Myocyte (in vitro differentiated cells): ENCODE results near the gene RRAD. TPM values are rescaled to one million over a fixed set of nuclear protein-coding genes. Genes with fewer than 3 reads are reported as not detected.
"Not testable (repeated sequence)": the region's sequence is repeated elsewhere in the genome, so short reads cannot be mapped to it uniquely, and the experiment has no call there.

ENCODE experiments used
- DNase-seq: peaks from one replicate; pipeline ENCODE4 v3.0.0-alpha.2; 2012; ENCODE audit warnings: low read depth
- total RNA-seq: library from RNA; depleted of rRNA; stranded (reverse); fragments of >200 nt; gene quantifications from 2 replicates; pipeline ENCODE4 v1.2.3, GENCODE V29; 2014

Gene RRAD
- total RNA-seq, 1 donor from 2014 or later, result 60.5 TPM

GRCh38 chr16:66950971-66951790, 25.8 kb upstream of the RRAD start:
- peak; percentile 19 for DNase-seq

DNA sequence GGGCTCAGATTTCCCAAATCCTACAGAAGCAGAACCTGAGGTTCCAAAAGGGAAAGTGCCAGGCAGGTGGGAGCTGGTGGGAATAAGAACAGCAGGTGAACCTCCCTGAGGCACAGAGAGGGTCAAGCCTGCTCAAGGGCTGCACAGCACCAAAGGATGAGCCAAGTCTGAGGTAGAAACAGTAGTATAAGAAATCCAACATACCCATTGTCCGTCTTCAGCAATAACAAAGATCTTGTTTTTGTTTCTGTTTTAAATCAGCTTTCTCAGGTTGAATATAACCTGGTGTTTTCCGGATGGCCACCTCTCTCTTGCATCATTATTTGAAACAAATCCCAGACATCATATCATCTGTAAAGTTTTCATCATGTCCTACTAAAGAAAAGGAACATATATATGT, 25.1 kb upstream of the RRAD start:
- no peak for DNase-seq

- no peak for DNase-seq
Observed at GRCh38 chr16:66949472-66949871, 24.1 kb upstream of the RRAD start.

- DNase-seq, result no peak
Observed at GRCh38 chr16:66948837-66949225, 23.5 kb upstream of the RRAD start.

- no peak for DNase-seq
Observed at GRCh38 chr16:66948134-66948836, 22.9 kb upstream of the RRAD start.

DNA sequence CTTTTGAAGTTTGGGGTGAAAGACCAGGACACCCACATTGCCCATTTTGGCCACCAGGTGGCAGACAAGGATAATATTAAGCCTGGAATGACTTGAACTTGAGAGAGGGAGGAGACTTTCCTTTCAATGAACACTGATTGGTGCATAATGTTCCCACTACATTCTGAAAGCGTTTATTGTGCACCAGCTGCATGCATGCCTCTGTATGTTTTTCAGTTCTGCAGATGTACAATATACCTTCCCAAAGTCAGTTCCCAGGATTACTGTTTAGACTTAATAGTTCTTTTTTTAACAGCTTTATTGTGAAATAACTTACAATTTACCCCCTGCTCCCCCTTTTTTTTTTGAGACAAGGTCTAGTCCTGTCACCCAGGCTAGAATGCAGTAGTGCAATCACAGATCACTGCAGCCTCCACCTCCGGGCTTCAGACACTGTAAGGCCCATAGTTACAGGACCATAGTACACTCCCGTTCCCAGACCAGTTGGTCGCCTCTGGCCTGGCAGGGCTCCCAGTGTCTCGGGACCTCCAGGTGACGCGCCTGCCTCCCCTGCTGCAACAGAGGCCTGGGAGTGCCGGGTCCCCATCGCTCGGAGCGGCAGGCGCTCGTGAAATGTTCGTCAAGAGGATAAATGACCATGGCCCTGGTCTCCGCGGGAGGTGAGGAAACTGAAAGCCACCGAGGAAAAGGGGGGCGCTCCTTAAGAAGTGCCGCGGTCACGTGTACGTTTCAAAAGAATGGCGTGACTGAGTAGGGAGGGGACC, 22.1 kb upstream of the RRAD start:
- DNase-seq, result peak; percentile 92

- DNase-seq, result no peak
Observed at GRCh38 chr16:66946974-66947301, 21.6 kb upstream of the RRAD start.

DNA sequence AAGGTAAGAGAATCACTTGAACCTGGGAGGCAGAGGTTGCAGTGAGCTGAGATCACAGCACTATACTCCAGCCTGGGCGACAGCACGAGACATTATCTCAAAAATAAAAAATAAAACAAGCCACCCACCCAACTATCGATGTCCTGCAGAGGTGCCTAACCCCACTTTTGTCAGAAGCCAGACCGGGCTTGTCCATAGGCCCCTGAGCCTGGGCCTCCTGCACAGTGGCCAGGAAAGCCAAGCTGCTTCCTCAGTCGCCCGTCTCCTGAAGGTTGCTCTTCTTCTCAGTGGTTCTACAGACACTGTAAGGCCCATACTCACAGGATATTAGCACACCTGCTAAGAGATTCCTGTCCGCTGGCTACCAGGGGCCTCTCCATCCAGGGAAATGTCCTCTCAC, 21.2 kb upstream of the RRAD start:
- no peak for DNase-seq

DNA sequence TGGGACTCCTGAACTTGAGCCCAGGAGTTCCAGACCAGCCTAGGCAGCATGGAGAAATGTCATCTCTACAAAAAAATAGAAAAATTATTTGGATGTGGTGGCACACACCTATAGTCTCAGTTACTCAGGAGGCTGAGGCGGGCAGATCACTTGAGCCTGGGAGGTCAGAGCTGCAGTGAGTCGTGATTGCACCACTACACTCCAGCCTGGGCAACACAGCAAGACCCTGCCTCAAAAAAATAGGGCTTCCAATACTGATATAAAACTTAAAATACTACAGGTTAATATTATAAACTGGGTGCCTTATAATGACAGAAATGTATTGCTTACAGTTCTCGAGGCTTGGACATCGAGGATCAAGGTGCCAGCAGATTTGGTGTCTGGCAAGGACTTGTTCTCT, 20.6 kb upstream of the RRAD start:
- DNase-seq, result no peak

- not testable (repeated sequence) for DNase-seq
Observed at GRCh38 chr16:66944971-66945370, 19.6 kb upstream of the RRAD start.

DNA sequence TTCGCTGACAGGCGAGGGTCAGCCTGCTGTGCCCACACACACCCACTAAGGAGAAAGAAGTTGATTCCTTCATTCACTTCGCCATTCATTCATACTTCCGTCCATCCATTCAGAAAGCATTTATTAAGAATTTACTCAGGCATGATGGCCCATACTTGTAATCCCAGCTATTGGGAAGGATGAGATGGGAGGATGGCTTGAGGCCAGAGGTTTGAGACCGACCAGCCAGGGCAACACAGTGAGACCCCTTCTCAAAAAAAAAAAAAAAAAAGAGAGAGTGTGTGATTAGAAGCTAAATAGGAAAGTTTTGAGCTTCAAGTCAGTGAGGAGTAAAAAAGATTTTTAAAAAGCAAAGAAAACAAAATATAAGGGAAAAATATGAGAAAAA, 18.7 kb upstream of the RRAD start:
- no peak for DNase-seq

GRCh38 chr16:66943426-66944053, 18.2 kb upstream of the RRAD start:
- no peak for DNase-seq

GRCh38 chr16:66942981-66943380, 17.6 kb upstream of the RRAD start:
- no peak for DNase-seq

- DNase-seq, result no peak
Observed at GRCh38 chr16:66940236-66940635, 14.9 kb upstream of the RRAD start.

GRCh38 chr16:66939366-66939765, 14.0 kb upstream of the RRAD start:
- DNase-seq, result no peak

- no peak for DNase-seq
Observed at GRCh38 chr16:66937725-66938337, 12.5 kb upstream of the RRAD start.

DNA sequence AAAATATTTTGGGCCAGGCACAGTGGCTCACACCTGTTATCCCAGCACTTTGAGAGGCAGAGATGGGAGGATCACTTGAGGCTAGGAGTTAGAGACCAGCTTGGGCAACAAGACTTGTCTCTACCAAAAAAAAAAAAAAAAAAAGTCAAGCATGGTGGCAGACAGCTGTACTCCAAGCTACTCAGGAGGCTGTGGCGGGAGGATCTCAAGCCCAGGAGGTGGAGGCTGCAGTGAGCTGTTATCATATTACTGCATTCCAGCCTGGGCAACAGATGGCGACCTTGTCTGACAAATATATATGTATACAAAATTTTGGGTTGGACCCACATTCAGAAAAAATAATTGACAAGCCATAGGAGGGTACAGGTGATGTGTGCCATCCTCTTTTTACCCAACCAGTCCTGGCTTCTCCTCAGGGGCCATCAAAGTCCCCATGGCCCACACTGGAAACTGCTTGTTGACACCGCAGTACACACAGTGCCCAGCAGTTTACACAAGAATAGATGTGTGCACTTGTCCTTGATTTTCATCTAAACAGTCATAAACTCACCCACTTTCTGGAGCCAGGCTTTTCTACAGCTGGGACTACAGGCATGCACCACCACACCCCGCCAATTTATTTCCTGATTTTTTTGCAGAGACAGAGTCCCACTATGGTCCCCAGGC, 11.7 kb upstream of the RRAD start:
- no peak for DNase-seq

DNA sequence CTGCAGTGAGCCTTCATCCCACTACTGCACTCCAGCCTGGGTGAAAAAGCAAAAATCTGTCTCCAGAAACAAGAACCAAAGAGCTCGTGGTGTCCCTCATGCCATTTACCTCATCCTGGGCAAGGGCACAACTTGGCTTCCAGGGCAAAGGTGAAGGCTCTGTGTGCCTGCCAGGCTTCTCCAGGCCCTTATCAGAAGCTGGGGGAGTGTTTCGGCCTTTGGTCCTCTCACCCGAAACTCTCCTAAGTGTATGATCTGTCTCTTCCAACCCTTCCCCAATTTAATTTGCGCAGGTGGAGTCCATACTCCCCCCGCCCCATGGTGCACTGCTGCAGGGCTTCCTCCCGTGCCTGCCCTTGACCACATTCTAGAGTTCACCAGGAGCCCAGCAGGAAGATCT, 11.1 kb upstream of the RRAD start:
- DNase-seq, result no peak

DNA sequence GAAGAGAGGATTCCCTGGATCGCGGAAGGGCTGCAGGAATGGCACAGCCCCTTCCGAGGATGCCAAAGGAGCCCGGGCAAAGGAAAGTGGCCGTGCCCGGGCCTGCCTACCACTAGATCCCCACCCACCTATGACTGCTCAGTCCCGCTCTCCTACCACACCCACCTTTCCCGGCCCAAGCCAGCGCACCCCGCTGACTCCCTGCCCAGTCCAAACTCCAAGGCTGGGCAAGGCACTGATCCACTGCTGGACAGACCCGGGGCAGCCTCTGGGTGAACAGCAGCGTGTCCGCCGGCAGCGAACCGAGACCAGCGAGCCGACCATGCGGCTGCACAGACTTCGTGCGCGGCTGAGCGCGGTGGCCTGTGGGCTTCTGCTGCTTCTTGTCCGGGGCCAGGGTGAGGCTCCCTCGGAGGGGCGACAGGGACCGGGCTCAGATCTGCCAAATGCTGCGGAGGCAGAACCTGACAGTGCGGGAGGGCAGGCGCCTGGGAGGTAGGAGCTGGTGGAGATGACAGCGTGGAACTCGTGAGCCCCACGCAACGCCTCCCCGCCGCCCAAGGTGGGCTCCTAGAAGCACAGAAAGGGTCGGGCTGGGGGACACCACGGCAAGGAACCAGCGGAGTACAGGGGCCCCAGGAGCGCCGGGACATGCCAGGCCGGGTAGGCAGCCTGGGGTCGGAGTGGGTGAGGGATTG, 10.1 kb upstream of the RRAD start, which contains the start of gene CES2:
TSS of gene CES2 (plus strand) at position 203 of the 698 bp plus-strand sequence. CDS start at position 323, 120 bp downstream.
- peak; percentile 68 for DNase-seq

DNA sequence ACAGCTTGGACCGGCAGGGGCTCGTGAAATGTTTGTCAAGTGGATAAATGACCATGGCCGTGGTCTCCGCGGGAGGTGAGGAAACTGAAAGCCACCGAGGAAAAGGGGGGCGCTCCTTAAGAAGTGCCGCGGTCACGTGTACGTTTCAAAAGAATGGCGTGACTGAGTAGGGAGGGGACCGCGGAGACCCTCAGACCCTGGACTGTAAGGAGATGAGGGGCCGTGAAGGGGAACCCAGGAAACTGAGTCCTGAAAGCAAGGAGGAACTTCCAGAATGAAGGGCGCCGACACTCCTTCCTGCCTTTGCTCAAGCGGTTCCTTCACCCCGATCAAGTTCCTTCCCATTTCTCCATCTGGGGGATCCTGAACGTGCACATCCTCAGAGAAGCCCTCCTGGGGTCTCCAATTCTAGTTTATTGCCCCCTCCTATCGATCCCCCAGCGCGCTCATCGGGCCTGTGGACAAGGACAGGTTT, 9.5 kb upstream of the RRAD start:
- DNase-seq, result not testable (repeated sequence)
